ENCODE data around the gene ALDH7A1.
"Not testable (repeated sequence)": the region's sequence is repeated elsewhere in the genome, so short reads cannot be mapped to it uniquely, and the experiment has no call there.

The ALDH7A1 gene

DNA sequence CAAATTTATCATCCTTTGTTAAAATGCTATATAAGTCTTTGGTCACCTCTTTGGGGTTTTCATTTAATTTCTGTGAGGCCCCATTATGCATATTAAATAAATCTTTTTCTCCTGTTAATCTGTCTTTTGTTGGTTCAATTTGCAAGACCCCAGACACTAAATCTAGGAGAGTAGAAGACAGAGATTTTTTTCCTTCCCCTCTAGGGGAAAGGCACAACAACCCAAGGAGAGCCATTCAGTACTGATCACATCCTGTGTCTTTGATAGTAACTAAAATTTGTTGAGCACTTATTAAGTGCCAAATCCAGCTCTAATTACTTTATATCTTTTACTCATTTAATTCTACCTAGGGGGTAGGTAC, 74.4 kb downstream of the ALDH7A1 start:
- TF ChIP-seq, protein P1, sequence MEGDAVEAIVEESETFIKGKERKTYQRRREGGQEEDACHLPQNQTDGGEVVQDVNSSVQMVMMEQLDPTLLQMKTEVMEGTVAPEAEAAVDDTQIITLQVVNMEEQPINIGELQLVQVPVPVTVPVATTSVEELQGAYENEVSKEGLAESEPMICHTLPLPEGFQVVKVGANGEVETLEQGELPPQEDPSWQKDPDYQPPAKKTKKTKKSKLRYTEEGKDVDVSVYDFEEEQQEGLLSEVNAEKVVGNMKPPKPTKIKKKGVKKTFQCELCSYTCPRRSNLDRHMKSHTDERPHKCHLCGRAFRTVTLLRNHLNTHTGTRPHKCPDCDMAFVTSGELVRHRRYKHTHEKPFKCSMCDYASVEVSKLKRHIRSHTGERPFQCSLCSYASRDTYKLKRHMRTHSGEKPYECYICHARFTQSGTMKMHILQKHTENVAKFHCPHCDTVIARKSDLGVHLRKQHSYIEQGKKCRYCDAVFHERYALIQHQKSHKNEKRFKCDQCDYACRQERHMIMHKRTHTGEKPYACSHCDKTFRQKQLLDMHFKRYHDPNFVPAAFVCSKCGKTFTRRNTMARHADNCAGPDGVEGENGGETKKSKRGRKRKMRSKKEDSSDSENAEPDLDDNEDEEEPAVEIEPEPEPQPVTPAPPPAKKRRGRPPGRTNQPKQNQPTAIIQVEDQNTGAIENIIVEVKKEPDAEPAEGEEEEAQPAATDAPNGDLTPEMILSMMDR (IDR thresholded peaks at IDR 0.05; ENCODE audit: low read depth, low read length), result no peak
- DNase-seq (ENCODE audit: extremely low read depth, low read depth), result no peak

GRCh38 chr5:126519637-126520592, 75.1 kb downstream of the ALDH7A1 start:
- DNase-seq (ENCODE audit: extremely low read depth, low read depth), result no peak

GRCh38 chr5:126519223-126519622, 75.8 kb downstream of the ALDH7A1 start:
- not testable (repeated sequence) for DNase-seq (ENCODE audit: extremely low read depth, low read depth)

More at GRCh38 chr5:126519637-126520592, 75.1 kb downstream of the ALDH7A1 start:
- TF ChIP-seq, protein P1 (IDR thresholded peaks at IDR 0.05; ENCODE audit: low read depth, low read length), result no peak

- TF ChIP-seq, protein P1 (IDR thresholded peaks at IDR 0.05; ENCODE audit: low read depth, low read length), result no peak
- DNase-seq (ENCODE audit: extremely low read depth, low read depth), result no peak
Measured at GRCh38 chr5:126516852-126517251, 78.2 kb downstream of the ALDH7A1 start.

- DNase-seq (ENCODE audit: extremely low read depth, low read depth), result no peak
- TF ChIP-seq, protein P1 (IDR thresholded peaks at IDR 0.05; ENCODE audit: low read depth, low read length), result no peak
Measured at GRCh38 chr5:126516133-126516532, 78.9 kb downstream of the ALDH7A1 start.

- TF ChIP-seq, protein P1 (IDR thresholded peaks at IDR 0.05; ENCODE audit: low read depth, low read length), result no peak
- DNase-seq (ENCODE audit: extremely low read depth, low read depth), result no peak
Measured at GRCh38 chr5:126515337-126515736, 79.7 kb downstream of the ALDH7A1 start.

GRCh38 chr5:126514558-126515141, 80.4 kb downstream of the ALDH7A1 start:
- TF ChIP-seq, protein P1 (IDR thresholded peaks at IDR 0.05; ENCODE audit: low read depth, low read length), result no peak
- DNase-seq (ENCODE audit: extremely low read depth, low read depth), result no peak

Data from AG09319 (cell line).